Measurements from ENCODE around the gene CENPW. TPM values are rescaled to one million over a fixed set of nuclear protein-coding genes. Genes with fewer than 3 reads are reported as not detected.

Gene CENPW
- total and polyA plus RNA-seq, 4 donors: 0.63 to 10.3 (median 4.4) TPM

- DNase-seq (no peak), ATAC-seq (ENCODE audit: insufficient read depth, low FRiP score) (no peak)
- H3K4me1 ChIP-seq (ENCODE audit: control insufficient read depth in 5 of 5, insufficient read depth in 5 of 5, low read length in 5 of 5): no peaks in the 10 kb centered on the region
- H3K27ac ChIP-seq (ENCODE audit: low read depth in 1 of 2, low read length in 1 of 2): no peak overlapping the region
- no peak overlapping the region for H3K9ac ChIP-seq (ENCODE audit: insufficient read depth in 1 of 2, low read length in 2 of 2)
- H3K27me3 ChIP-seq (ENCODE audit: control insufficient read depth in 3 of 3, insufficient read depth in 3 of 3, low read length in 2 of 3): no peaks in the 10 kb centered on the region
- H3K36me3 ChIP-seq (ENCODE audit: control insufficient read depth in 4 of 4, insufficient read depth in 4 of 4, low read length in 4 of 4): no peaks in the 10 kb centered on the region
- TF ChIP-seq CTCF (IDR thresholded peaks at IDR 0.05; ENCODE audit: control extremely low read depth, extremely low read depth): no peak
- no peaks in the 10 kb centered on the region for H3K9me3 ChIP-seq (ENCODE audit: control insufficient read depth in 4 of 4, insufficient read depth in 3 of 4, low read length in 3 of 4)
- H3K4me3 ChIP-seq: no peak overlapping the region
- 45 to 54% methylated on average over 2 of the region's 2 CpGs for WGBS, 2 donors
Measured at GRCh38 chr6:126396131-126396530, 56.2 kb downstream of the CENPW start.

Data from lung (tissue), 12 donors.